HEK293 (cell line): Measurements from ENCODE around the gene RIPK4.
A peak's percentile ranks its signal among the peaks of the same experiment; 100 is the strongest.

Source experiments
- CTCF ChIA-PET: fragments of 350-600 bp; formaldehyde crosslinking; extraction: SDS; loops from one replicate; lab custom pipeline; 2021; ENCODE audit warnings: antibody characterized with exemption; lab: Yijun Ruan, JAX
- POLR2A ChIA-PET: fragments of 300-600 bp; formaldehyde crosslinking; extraction: SDS; loops from one replicate; lab custom pipeline; 2020; ENCODE audit warnings: antibody characterized with exemption, inconsistent platforms; lab: Yijun Ruan, JAX
- H3K27ac ChIP-seq: fragments of 200-500 bp; sonication (Bioruptor generic); 2 replicates; pipeline ENCODE4 v1.5.1; 2014; ENCODE audit warnings: low read depth, low read length, control low read depth, inconsistent platforms; ENCODE audit errors: extremely low read depth
- H3K36me3 ChIP-seq, 2 experiments: fragments of 200-500 bp in 1 of 2; sonication (Bioruptor generic) in 1 of 2; 1 replicate in 1 of 2; 2 replicates in 1 of 2; pipeline ENCODE4 v1.5.1; 2014 to 2017; ENCODE audit warnings: inconsistent platforms in 2 of 2, low read length in 2 of 2; ENCODE audit not compliant: control insufficient read depth in 2 of 2, insufficient read depth in 1 of 2
- H3K4me1 ChIP-seq: fragments of 200-500 bp; sonication (Bioruptor generic); 2 replicates; pipeline ENCODE4 v1.5.1; 2014; ENCODE audit warnings: mild to moderate bottlenecking, low read length, inconsistent platforms; ENCODE audit not compliant: control insufficient read depth, insufficient read depth
- H3K4me3 ChIP-seq: 2 replicates; pipeline ENCODE4 v1.5.1; 2011; ENCODE audit warnings: low read depth, mild to moderate bottlenecking, control low read depth, low read length, moderate library complexity
- H3K9me3 ChIP-seq: fragments of 200-500 bp; sonication (Bioruptor generic); 2 replicates; pipeline ENCODE4 v1.5.1; 2014; ENCODE audit warnings: low read depth, low read length, inconsistent platforms; ENCODE audit not compliant: control insufficient read depth, insufficient read depth
- GLIS1 ChIP-seq: fragments of 450-650 bp; formaldehyde crosslinking; IDR thresholded peaks from 2 replicates; pipeline ENCODE4 v1.5.1; 2016; ENCODE audit warnings: missing biosample characterization, missing genetic modification characterization
- KLF7 ChIP-seq: fragments of 450-650 bp; formaldehyde crosslinking; IDR thresholded peaks from 2 replicates; pipeline ENCODE4 v1.5.1; 2016; ENCODE audit warnings: missing biosample characterization, missing genetic modification characterization, borderline replicate concordance
- PRDM6 ChIP-seq: fragments of 450-650 bp; formaldehyde crosslinking; IDR thresholded peaks from 2 replicates; pipeline ENCODE4 v1.5.1; 2017; ENCODE audit warnings: missing biosample characterization, missing genetic modification characterization
- ZFHX2 ChIP-seq: fragments of 450-650 bp; formaldehyde crosslinking; conservative IDR thresholded peaks from 2 replicates; pipeline ENCODE4 v1.5.1; 2016; ENCODE audit warnings: missing biosample characterization, missing genetic modification characterization
- ZIC2 ChIP-seq: fragments of 450-650 bp; formaldehyde crosslinking; IDR thresholded peaks from 2 replicates; pipeline ENCODE4 v1.5.1; 2016; ENCODE audit warnings: missing biosample characterization, missing genetic modification characterization
- ZNF133 ChIP-seq: fragments of 450-650 bp; formaldehyde crosslinking; IDR thresholded peaks from 2 replicates; pipeline ENCODE4 v1.5.1; 2016; ENCODE audit warnings: missing biosample characterization, missing genetic modification characterization
- ZNF148 ChIP-seq: fragments of 450-650 bp; formaldehyde crosslinking; IDR thresholded peaks from 2 replicates; pipeline ENCODE4 v1.5.0; 2017; ENCODE audit warnings: missing biosample characterization, missing genetic modification characterization, borderline replicate concordance
- ZNF311 ChIP-seq: fragments of 450-650 bp; formaldehyde crosslinking; IDR thresholded peaks from 2 replicates; pipeline ENCODE4 v1.5.1; 2017; ENCODE audit warnings: missing biosample characterization, missing genetic modification characterization, borderline replicate concordance
- ZNF335 ChIP-seq: fragments of 450-650 bp; formaldehyde crosslinking; conservative IDR thresholded peaks from 2 replicates; pipeline ENCODE4 v1.5.1; 2016; ENCODE audit warnings: missing biosample characterization, missing genetic modification characterization
- ZNF394 ChIP-seq: fragments of 450-650 bp; formaldehyde crosslinking; IDR thresholded peaks from 2 replicates; pipeline ENCODE4 v1.5.1; 2016; ENCODE audit warnings: missing biosample characterization, missing genetic modification characterization, mild to moderate bottlenecking, moderate library complexity, borderline replicate concordance
- ZNF433 ChIP-seq: fragments of 450-650 bp; formaldehyde crosslinking; IDR thresholded peaks from 2 replicates; pipeline ENCODE4 v1.5.1; 2016; ENCODE audit warnings: missing biosample characterization, missing genetic modification characterization, low read depth
- ZNF707 ChIP-seq: fragments of 450-650 bp; formaldehyde crosslinking; IDR thresholded peaks from 2 replicates; pipeline ENCODE4 v1.5.1; 2016; ENCODE audit warnings: missing biosample characterization, missing genetic modification characterization
- ZSCAN23 ChIP-seq: fragments of 450-650 bp; formaldehyde crosslinking; IDR thresholded peaks from 2 replicates; pipeline ENCODE4 v1.5.1; 2016; ENCODE audit warnings: missing biosample characterization, missing genetic modification characterization
- ZSCAN30 ChIP-seq: fragments of 450-650 bp; IDR thresholded peaks from 2 replicates; pipeline ENCODE4 v1.5.1; 2018; ENCODE audit warnings: missing biosample characterization, mild to moderate bottlenecking, missing genetic modification characterization, moderate library complexity

RIPK4 gene

GRCh38 chr21:41729701-41730366, 37.0 kb downstream of the RIPK4 start (continued):
- TF ChIP-seq ZNF148 (tag by site-specific recombination) (no peak), ZNF311 (tag by site-specific recombination) (no peak), ZSCAN30 (tag by site-specific recombination) (no peak), KLF7 (no peak), ZNF335 (tag by site-specific recombination) (no peak)

GRCh38 chr21:41727784-41728763, 38.8 kb downstream of the RIPK4 start:
- 0 out of 2 replicates have a peak, but pooled peaks cover 2% of the 10 kb centered on the region for H3K9me3 ChIP-seq
- CTCF ChIA-PET, result interaction anchor here (0.5 to 1.2 kb wide), 4 partner anchors 18 to 115 kb away, joined by 3 to 4 read pairs (median 4); no protein-coding TSS in a partner anchor
- H3K27ac ChIP-seq, result no peak overlapping the region
- POLR2A ChIA-PET, result no interaction called here
- TF ChIP-seq ZFHX2 (tag by site-specific recombination) (0 out of 2 replicates have a peak, but pooled peaks have one; percentile 6), ZNF707 (tag by site-specific recombination) (no peak), ZNF394 (tag by site-specific recombination) (no peak), PRDM6 (tag by site-specific recombination) (no peak)
- TF ChIP-seq, all 188 proteins: peak for 1
- H3K36me3 ChIP-seq, result no peaks in the 10 kb centered on the region
- H3K4me1 ChIP-seq, result no peaks in the 10 kb centered on the region
- H3K4me3 ChIP-seq, result no peak overlapping the region

GRCh38 chr21:41726970-41727783, 39.7 kb downstream of the RIPK4 start:
- Histone ChIP-seq H3K36me3 (no peaks in the 10 kb centered on the region), H3K9me3 (0 out of 2 replicates have a peak, but pooled peaks cover 2% of the 10 kb centered on the region), H3K4me3 (no peak overlapping the region)
- peak; percentile 30; the same call in 1 of the 2 replicates for TF ChIP-seq ZNF133 (tag by site-specific recombination)
- peak; percentile 57 for TF ChIP-seq ZIC2 (tag by site-specific recombination)
- TF ChIP-seq GLIS1, result peak; percentile 10; the same call in 1 of the 2 replicates
- no peak for TF ChIP-seq ZSCAN23 (tag by site-specific recombination)
- no peak for TF ChIP-seq ZNF433 (tag by site-specific recombination)
- TF ChIP-seq, all 188 proteins: peak for 3
- Histone ChIP-seq H3K4me1 (no peaks in the 10 kb centered on the region), H3K27ac (no peak overlapping the region)
- ChIA-PET CTCF (interaction anchor here (0.5 to 1.1 kb wide), 2 partner anchors 59 to 114 kb away, joined by 3 to 4 read pairs; no protein-coding TSS in a partner anchor), POLR2A (no interaction called here)
